Endothelial cell of umbilical vein (primary cell): ENCODE results near the gene PPP2R3C.

Experiments
- CTCF ChIP-seq, 2 donors: IDR thresholded peaks; 1 replicate in 1 of 2; 2 replicates in 1 of 2; pipeline ENCODE4 v1.5.1; 2011; ENCODE audit warnings: low read length in 2 of 2, mild to moderate bottlenecking in 2 of 2, moderate library complexity in 2 of 2, control low read depth in 1 of 2, inconsistent platforms in 1 of 2, low read depth in 1 of 2; ENCODE audit not compliant: insufficient read depth in 1 of 2; ENCODE audit errors: extremely low read depth in 1 of 2
- EZH2 ChIP-seq: IDR thresholded peaks from 2 replicates; pipeline ENCODE4 v1.6.1; 2012; ENCODE audit warnings: borderline replicate concordance, low read depth, mild to moderate bottlenecking, moderate library complexity, low read length, inconsistent platforms; ENCODE audit not compliant: severe bottlenecking
- POLR2A ChIP-seq: IDR thresholded peaks from 2 replicates; pipeline ENCODE4 v1.6.1; 2012; ENCODE audit warnings: low read depth, mild to moderate bottlenecking, control low read depth, low read length

- TF ChIP-seq EZH2 (no peak), CTCF (IDR thresholded peaks at IDR 0.05; ENCODE audit: extremely low read depth in 1 of 2, insufficient read depth in 1 of 2, low read depth in 1 of 2, low read length in 2 of 2) (no peak), POLR2A (no peak)
These were observed 74.8 kb downstream of the PPP2R3C start for GRCh38 chr14:35046751-35047536.
